Left ventricle myocardium inferior (tissue), 1 donor: ENCODE measurements around the gene LAMTOR1. TPM values are rescaled to one million over a fixed set of nuclear protein-coding genes. Genes with fewer than 3 reads are reported as not detected.
A peak's percentile ranks its signal among the peaks of the same experiment; 100 is the strongest.

Source experiments
- DNase-seq: peaks from one replicate; pipeline ENCODE4 v3.0.0-alpha.2; 2020
- H3K27ac ChIP-seq: fragments of 200-600 bp; replicated peaks from 2 replicates; pipeline ENCODE4 v1.8.0; 2021
- H3K27me3 ChIP-seq: fragments of 200-600 bp; 2 replicates; pipeline ENCODE4 v1.8.0; 2021; ENCODE audit warnings: low read depth
- H3K36me3 ChIP-seq: fragments of 200-600 bp; 2 replicates; pipeline ENCODE4 v1.8.0; 2021
- H3K4me1 ChIP-seq: fragments of 200-600 bp; 2 replicates; pipeline ENCODE4 v1.8.0; 2021
- H3K4me3 ChIP-seq: fragments of 200-600 bp; 2 replicates; pipeline ENCODE4 v1.8.0; 2021; ENCODE audit warnings: mild to moderate bottlenecking, moderate library complexity
- H3K9me3 ChIP-seq: fragments of 200-600 bp; replicated peaks from 2 replicates; pipeline ENCODE4 v1.8.0; 2021
- CTCF ChIP-seq: fragments of 200-600 bp; IDR thresholded peaks from 2 replicates; pipeline ENCODE4 v1.8.0; 2021; ENCODE audit warnings: antibody characterized with exemption, mild to moderate bottlenecking, borderline replicate concordance
- intact Hi-C: fragments of 100-400 bp; cut with micrococcal nuclease; formaldehyde crosslinking; loops from one replicate; pipeline ENCODE4 v1.11.0; 2022
- total RNA-seq: library from RNA; stranded (reverse); fragmentation: NEBNext Ultra II Directional; extraction: Animal tissue kit (Norgen Biotek cat#: 25700); gene quantifications from one replicate; pipeline ENCODE4 v1.2.1, GENCODE V29; 2021
- donor health status: DM: no; HTN: yes; CAD: no; lungs with severe emphysema.

LAMTOR1 gene
- total RNA-seq, 1 donor from 2014 or later = 82.0 TPM

- peaks cover 54% of the 10 kb centered on the region for H3K4me1 ChIP-seq
- H3K4me3 ChIP-seq = no peak overlapping the region
- no peak for TF ChIP-seq CTCF
- no peak for DNase-seq
- H3K9me3 ChIP-seq = no peaks in the 10 kb centered on the region
- intact Hi-C loops = no loop called here
- H3K27ac ChIP-seq = peak overlapping the region; percentile 3
- H3K27me3 ChIP-seq = no peaks in the 10 kb centered on the region
- peaks cover 37% of the 10 kb centered on the region for H3K36me3 ChIP-seq
Measured at GRCh38 chr11:72100462-72100861, 2.6 kb downstream of the LAMTOR1 start.

- H3K27me3 ChIP-seq = no peaks in the 10 kb centered on the region
- H3K36me3 ChIP-seq = peaks cover 40% of the 10 kb centered on the region
- no peak for DNase-seq
- TF ChIP-seq CTCF = no peak
- H3K4me3 ChIP-seq = no peak overlapping the region
- peak overlapping the region; percentile 3 for H3K27ac ChIP-seq
- intact Hi-C loops = no loop called here
- peaks cover 54% of the 10 kb centered on the region for H3K4me1 ChIP-seq
- H3K9me3 ChIP-seq = no peaks in the 10 kb centered on the region
Measured at GRCh38 chr11:72100009-72100408, 3.1 kb downstream of the LAMTOR1 start.

GRCh38 chr11:72098741-72099140 is 4.4 kb downstream of the LAMTOR1 start:
- intact Hi-C loops = no loop called here
- peaks cover 50% of the 10 kb centered on the region for H3K4me1 ChIP-seq
- no peak for TF ChIP-seq CTCF
- H3K9me3 ChIP-seq = no peaks in the 10 kb centered on the region
- no peak overlapping the region for H3K4me3 ChIP-seq
- DNase-seq = no peak
- H3K27ac ChIP-seq = no peak overlapping the region
- peaks cover 50% of the 10 kb centered on the region for H3K36me3 ChIP-seq
- H3K27me3 ChIP-seq = no peaks in the 10 kb centered on the region

- H3K4me1 ChIP-seq = peaks cover 13% of the 10 kb centered on the region
- H3K36me3 ChIP-seq = peaks cover 22% of the 10 kb centered on the region
- intact Hi-C loops = loop anchor here (2.0 kb wide), 1 partner anchor 66 kb away; no protein-coding TSS in a partner anchor
- H3K27ac ChIP-seq = peak overlapping the region; percentile 56
- no peaks in the 10 kb centered on the region for H3K9me3 ChIP-seq
- peak; percentile 57 for DNase-seq
- TF ChIP-seq CTCF = peak; percentile 91
- no peak overlapping the region for H3K4me3 ChIP-seq
- no peaks in the 10 kb centered on the region for H3K27me3 ChIP-seq
Measured at GRCh38 chr11:72091292-72091691, 11.8 kb downstream of the LAMTOR1 start.

GRCh38 chr11:72088076-72088808 is 14.9 kb downstream of the LAMTOR1 start:
- H3K4me3 ChIP-seq = no peak overlapping the region
- H3K27me3 ChIP-seq = no peaks in the 10 kb centered on the region
- no peak for TF ChIP-seq CTCF
- intact Hi-C loops = loop anchor here (5.0 kb wide), 1 partner anchor 111 kb away; no protein-coding TSS in a partner anchor
- no peaks in the 10 kb centered on the region for H3K9me3 ChIP-seq
- DNase-seq = no peak
- no peak overlapping the region for H3K27ac ChIP-seq
- H3K4me1 ChIP-seq = peaks cover 13% of the 10 kb centered on the region
- peaks cover 8% of the 10 kb centered on the region for H3K36me3 ChIP-seq
